ENCODE measurements around the gene DMXL1. TPM values are rescaled to one million over a fixed set of nuclear protein-coding genes. Genes with fewer than 3 reads are reported as not detected.

The DMXL1 gene
- total RNA-seq, 1 donor from 2014 or later = 53.4 TPM

DNA sequence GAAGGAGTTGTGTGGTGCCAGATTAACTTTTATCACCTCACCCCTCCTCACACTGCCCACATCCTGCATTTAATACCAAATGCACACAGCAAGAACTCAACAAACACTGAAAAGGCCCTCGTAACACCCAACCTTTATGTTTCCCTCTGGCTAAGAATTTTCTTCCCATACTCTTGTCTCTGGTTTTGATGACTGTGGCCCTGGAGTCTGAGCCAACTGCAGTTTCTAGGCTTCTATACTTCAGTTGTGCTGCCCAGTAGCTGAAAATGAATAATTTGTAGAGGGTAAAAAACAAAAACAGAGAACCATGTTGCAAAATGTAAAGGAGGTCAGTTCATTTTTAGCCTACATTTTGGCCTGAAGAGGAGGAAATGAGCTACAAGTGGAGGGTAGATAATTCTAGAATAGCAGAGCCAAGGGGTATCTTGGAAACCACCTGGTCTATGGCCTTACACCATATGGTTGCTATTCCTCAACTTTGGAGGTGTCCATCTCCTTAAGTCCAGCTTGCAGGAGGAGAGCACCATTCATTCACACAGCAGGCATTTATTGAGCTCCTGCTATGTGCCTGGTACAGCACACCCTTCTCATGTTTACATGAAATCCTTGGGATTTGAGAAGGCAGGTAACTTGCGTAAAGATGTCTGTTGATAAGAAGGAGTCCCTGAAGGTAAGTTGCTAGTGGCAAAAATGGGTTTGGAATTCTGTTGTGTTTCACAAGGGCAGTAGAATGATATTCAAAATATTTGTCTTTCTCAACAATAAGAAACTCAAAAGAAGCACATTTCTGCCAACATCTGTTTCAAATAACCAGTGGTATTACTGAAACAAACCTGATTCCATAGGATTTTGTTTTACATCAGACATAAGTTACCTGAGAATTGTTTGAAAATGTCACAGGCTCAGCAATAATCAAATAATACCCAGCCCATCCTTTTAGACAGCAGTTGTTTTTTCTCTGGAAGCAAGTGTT lies 201.2 kb downstream of the DMXL1 start:
- DNase-seq = no peak

- no peak for DNase-seq
Observed at GRCh38 chr5:119273391-119273839, 202.5 kb downstream of the DMXL1 start.

DNA sequence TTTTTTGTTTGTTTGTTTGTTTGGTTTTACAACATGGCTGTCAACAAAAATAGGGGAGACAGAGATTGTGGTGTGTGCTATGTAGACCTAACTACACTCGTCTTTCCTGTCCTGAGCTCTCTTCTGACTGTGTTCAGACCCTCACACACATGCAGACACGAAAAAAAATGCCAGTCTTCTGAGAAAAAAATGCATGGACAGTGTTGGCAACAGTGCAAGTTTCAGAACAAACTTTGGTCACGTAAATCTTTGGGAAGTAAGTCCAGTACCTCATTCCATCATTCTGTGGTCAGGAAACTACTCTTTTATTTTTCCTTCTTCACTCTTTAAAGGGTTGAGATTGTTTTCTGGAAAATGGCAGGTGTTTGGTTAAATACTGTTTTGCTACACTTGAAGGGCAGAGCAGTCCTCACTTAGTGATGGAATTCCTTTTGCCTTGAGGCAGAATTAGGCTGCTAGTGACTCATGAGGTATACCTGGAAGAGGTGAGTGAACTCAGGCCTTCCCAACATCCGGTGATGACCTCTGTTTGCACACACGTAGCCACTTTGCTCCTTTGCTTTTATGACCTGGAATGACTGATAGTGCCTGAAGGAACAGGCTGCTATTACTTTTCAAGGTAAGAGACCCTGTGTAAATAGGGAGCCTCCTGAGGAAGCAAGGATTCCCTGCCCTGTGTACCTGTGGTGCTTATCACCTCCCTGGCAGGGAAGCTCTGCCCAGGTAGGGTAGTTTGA lies 203.3 kb downstream of the DMXL1 start:
- DNase-seq = no peak

- DNase-seq = peak; percentile 82
Observed at GRCh38 chr5:119274767-119275130, 203.9 kb downstream of the DMXL1 start.

GRCh38 chr5:119275146-119275545 lies 204.3 kb downstream of the DMXL1 start:
- DNase-seq = peak; percentile 50

GRCh38 chr5:119275601-119276173 lies 204.8 kb downstream of the DMXL1 start:
- no peak for DNase-seq

- no peak for DNase-seq
Observed at GRCh38 chr5:119276978-119277377, 206.1 kb downstream of the DMXL1 start.

DNA sequence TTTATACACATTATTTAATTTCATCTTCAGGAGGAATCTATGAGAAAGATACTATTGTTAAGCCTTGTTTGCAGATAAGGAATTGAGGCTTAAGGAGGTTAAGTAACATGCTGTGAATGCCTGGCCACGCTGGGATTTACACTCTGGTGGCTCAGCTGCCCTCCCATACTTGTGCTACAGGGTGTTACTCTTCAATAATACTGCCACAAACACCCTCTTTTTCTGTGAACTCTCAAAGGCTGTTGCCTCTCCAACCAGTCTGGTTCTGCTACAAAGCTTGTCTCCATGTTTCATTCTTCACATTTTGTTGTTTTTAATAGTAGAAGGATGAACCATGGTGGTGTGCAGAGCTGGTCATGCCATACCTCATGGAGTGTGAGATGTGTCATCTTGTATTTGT lies 208.2 kb downstream of the DMXL1 start:
- DNase-seq = no peak

- no peak for DNase-seq
Observed at GRCh38 chr5:119280380-119280779, 209.5 kb downstream of the DMXL1 start.

GRCh38 chr5:119282628-119283027 lies 211.7 kb downstream of the DMXL1 start:
- no peak for DNase-seq

- no peak for DNase-seq
Observed at GRCh38 chr5:119284031-119284430, 213.1 kb downstream of the DMXL1 start.

- no peak for DNase-seq
Observed at GRCh38 chr5:119285070-119285916, 214.4 kb downstream of the DMXL1 start.

GRCh38 chr5:119286511-119287488 lies 215.9 kb downstream of the DMXL1 start:
- DNase-seq = no peak

DNA sequence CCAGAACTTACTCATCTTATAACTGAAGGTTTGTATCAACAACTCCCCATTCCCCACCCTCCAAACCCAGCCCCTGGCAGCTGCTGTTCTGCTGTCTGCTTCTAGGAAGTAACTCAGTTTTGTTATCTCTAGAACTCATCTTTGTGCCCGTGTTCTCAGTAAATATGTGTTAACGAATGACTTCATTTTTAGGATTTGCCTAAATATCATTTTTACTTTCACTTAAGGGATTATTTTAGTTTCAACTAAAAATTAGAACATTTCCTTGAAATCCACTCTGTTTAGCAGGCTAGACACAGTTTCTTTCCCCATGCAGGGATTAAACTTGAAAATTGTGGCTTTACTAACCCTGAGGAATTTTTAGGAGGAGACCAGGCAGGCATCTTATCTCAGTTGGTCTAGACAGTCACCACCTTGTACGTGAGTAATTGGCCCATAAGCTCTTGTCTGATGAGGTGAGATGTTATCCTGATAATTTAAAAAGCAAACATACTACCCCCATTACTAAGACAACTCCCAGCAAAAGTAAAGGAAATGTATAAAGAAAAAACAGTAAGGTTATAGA lies 216.7 kb downstream of the DMXL1 start:
- no peak for DNase-seq

GRCh38 chr5:119288379-119289033 lies 217.6 kb downstream of the DMXL1 start:
- no peak for DNase-seq

- DNase-seq = no peak
Observed at GRCh38 chr5:119289438-119290044, 218.7 kb downstream of the DMXL1 start.

DNA sequence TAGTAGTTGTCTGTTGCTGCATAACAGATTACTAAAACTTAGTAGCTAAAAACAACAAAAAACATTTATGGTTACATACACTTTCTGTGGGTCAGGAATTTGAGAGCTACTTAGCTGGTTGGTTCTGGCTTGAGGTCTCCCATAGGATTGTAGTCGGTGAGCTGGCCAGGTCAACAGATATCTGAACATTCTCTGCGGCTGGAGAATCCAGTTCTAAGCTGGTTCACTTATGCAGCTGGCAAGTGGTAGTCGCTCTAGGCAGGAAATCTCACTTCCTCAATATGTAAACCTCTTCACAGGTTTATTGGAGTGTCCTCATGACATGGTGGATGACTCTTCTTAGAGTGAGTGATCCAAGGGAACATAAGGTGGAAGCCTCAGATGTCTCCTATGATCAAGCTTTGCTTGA lies 219.3 kb downstream of the DMXL1 start:
- no peak for DNase-seq

- DNase-seq = no peak
Observed at GRCh38 chr5:119290607-119291006, 219.7 kb downstream of the DMXL1 start.

DNA sequence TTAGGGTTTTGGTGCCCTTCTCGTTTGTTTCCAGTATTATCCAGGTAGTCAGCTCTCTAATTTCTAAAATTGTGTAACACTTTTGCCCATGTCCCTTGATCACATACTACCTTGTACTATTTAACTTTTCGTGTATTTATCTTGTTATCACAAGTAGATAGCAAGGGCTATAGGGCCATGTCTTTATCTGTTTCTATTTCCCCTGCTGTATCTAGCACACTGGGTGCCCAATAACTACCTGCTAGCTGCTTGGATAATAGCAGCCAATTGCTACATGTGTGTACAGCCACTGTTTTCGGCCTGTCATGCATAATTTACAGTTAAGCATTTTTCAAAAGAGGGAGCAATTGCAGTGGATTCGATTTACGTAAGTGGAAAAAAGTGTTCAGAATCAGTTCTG lies 220.2 kb downstream of the DMXL1 start:
- DNase-seq = no peak

GRCh38 chr5:119291877-119292276 lies 221.0 kb downstream of the DMXL1 start:
- DNase-seq = no peak
